Measurements from ENCODE around the gene AGRP. TPM values are rescaled to one million over a fixed set of nuclear protein-coding genes. Genes with fewer than 3 reads are reported as not detected.

Gene AGRP
- total RNA-seq, 1 donor from 2014 or later, result 8.5 TPM

DNA sequence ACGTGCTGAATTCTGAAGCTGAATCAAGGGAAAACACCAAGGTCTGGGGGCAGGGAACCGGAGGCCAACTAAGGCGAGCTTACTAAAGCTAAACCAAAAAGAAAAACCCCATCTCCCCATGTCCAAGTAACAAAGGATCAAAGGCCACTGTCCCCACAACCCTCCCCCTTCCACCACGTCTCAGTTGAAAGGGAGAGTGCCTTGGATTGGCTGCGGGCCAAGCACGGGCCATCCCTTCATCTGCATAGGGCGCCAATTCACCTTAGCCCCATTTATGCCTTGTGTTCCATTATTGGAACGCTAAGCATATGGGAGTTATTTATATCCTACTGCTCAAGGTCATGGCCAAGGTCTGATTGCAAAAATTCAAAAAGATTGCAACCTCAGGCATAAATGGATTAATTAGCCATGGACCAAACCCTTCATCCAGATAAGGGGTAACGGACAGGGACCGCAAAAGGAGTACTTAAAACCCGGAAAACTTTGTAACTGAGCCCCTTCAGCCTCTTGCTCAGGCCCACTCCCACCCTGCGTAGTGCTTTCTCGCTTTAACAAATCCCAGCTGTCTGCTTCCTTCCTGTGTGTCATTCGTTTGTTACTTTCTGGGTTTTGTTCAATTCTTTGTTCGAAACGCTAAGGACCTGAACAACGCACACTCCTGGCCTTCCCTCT, 1.6 kb downstream of the AGRP start:
- Histone ChIP-seq H3K4me3 (peak overlapping the region; percentile 80), H3K9me3 (no peaks in the 10 kb centered on the region), H3K27ac (peak overlapping the region; percentile 93), H3K27me3 (ENCODE audit: low read depth) (no peaks in the 10 kb centered on the region), H3K4me1 (peaks cover 50% of the 10 kb centered on the region), H3K36me3 (peaks cover 6% of the 10 kb centered on the region)
- peak; percentile 60 for DNase-seq
- intact Hi-C loops (cut with DNase I), result no loop called here
- ATAC-seq, result peak; percentile 0 to 1
- TF ChIP-seq, protein P1, sequence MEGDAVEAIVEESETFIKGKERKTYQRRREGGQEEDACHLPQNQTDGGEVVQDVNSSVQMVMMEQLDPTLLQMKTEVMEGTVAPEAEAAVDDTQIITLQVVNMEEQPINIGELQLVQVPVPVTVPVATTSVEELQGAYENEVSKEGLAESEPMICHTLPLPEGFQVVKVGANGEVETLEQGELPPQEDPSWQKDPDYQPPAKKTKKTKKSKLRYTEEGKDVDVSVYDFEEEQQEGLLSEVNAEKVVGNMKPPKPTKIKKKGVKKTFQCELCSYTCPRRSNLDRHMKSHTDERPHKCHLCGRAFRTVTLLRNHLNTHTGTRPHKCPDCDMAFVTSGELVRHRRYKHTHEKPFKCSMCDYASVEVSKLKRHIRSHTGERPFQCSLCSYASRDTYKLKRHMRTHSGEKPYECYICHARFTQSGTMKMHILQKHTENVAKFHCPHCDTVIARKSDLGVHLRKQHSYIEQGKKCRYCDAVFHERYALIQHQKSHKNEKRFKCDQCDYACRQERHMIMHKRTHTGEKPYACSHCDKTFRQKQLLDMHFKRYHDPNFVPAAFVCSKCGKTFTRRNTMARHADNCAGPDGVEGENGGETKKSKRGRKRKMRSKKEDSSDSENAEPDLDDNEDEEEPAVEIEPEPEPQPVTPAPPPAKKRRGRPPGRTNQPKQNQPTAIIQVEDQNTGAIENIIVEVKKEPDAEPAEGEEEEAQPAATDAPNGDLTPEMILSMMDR (IDR thresholded peaks at IDR 0.05), result no peak

DNA sequence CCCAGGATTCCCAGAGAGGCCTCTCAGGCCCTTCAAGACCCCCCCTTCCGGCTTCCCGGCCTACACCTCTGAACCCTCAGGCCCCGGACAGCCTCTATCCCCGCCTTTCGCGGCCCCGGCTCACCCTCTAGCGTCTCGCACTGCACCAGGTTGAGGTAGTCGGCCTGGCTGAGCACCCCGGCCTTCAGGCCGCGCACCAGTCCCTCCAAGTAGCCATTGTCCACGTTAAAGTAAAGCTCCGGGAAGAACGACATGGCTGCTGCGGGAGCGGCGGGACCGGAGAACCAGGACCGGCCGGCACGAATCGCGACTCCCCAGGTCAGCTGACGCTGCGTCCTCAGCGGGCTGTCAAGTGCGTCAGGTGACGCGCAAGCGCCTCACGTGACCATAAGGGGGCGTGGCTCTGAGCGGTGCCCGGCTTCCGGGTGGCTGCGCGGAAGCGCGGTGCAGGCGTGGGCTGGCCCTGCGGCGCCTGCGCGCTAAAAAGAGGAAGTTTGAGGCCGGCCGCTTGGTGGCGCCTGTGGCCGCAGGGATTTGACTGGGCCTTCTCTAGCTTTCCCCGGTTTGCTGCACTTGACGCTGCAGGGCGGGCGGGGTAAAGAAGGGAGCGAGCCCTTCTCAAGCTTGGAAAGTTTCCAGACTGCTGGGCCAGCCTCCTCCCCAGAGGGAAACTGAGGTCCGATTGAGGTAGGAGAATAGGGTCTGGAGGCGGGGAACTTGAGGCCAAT, 2.4 kb downstream of the AGRP start, which contains the start of gene ATP6V0D1:
Gene ATP6V0D1, minus strand, starts transcription at position 325 of the 728 bp plus-strand sequence. Its CDS starts 71 bp downstream, at position 254.
- intact Hi-C loops (cut with DNase I), result no loop called here
- Histone ChIP-seq H3K4me1 (peaks cover 57% of the 10 kb centered on the region), H3K4me3 (peak within 1 kb of the TSS; percentile 80)

DNA sequence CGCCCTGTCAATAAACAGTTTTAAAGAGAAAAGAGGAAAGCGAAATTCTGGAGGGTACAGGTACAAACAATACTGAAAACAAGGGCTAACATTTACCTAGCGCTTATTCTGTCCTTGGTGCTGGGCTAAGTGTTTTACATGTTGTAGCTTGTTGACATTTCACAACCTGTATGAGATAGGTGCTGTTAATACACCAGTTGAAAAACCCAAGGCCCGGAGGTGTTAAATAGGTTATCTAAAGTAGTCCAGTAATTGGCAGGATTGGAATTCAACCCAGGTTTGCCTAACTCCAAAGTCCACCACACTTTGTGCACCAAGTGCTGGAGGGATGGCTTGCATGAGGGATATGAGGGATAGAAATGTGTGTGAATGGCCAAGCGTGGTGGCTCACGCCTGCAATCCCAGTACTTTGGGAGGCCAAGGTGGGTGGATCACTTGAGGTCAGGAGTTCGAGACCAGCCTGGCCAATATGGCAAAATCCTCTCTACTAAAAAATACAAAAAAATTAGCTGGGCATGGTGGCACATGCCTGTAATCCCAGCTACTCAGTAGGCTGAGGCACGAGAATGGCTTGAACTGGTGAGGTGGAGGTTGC, 5.3 kb downstream of the AGRP start:
- DNase-seq (no peak), ATAC-seq (peak; percentile 10 to 51)
- H3K4me3 ChIP-seq, result no peak overlapping the region
- no peak overlapping the region for H3K27ac ChIP-seq
- TF ChIP-seq, protein P1 (IDR thresholded peaks at IDR 0.05), result no peak
- no peaks in the 10 kb centered on the region for H3K27me3 ChIP-seq (ENCODE audit: low read depth)
- peaks cover 80% of the 10 kb centered on the region for H3K4me1 ChIP-seq
- intact Hi-C loops (cut with DNase I), result no loop called here
- no peaks in the 10 kb centered on the region for H3K9me3 ChIP-seq
- peaks cover 6% of the 10 kb centered on the region for H3K36me3 ChIP-seq

More for the DNA sequence above, 2.4 kb downstream of the AGRP start, which contains the start of gene ATP6V0D1:
- Histone ChIP-seq H3K27ac (peak within 1 kb of the TSS; percentile 93), H3K9me3 (no peaks in the 10 kb centered on the region), H3K27me3 (ENCODE audit: low read depth) (no peaks in the 10 kb centered on the region), H3K36me3 (peaks cover 6% of the 10 kb centered on the region)
- TF ChIP-seq, protein P1 (IDR thresholded peaks at IDR 0.05), result peak; percentile 92
- DNase-seq (peak; percentile 99), ATAC-seq (peak; percentile 95 to 97)

DNA sequence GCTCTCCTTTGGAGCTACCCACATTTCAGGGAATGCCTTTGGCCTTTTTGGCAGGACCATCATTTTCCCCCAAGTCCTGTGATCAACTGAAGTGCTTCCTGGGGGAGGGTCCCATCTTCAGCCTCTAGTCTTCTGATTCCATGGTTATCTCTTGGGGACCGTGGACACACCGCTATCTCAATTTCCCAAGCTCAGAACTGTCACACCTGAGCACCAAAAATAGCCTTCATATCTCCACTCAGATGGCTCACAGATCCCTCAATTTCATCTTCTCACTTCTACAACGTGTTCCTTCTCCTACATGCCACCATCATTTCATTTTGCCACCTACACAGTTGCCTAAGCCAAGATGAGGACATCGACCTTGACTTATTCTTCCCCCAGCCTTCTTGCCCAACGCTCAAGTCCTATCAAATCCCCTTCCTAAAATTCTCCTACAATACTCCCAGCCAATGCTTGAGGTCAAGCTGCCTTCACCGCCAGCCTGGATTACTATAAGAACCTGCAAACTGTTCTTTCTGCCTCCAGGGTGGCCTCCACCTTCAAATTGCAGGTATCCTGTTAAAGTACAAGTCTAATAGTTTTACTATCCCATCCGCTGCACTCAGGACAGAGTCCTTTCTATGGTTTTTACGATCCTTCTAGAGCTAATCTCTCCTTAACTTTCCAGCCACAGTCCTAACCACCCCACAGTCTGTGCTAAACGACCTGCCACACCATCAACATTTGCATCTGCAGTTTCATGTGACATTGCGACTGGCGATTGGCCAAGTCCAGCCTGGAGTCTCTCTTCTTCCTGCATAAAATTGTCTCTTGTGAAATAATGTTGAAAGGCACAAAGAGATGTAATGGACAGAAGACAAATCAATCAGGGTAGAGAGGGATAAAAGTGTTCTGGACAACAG, 8.5 kb downstream of the AGRP start:
- no peaks in the 10 kb centered on the region for H3K9me3 ChIP-seq
- TF ChIP-seq, protein P1 (IDR thresholded peaks at IDR 0.05), result no peak
- intact Hi-C loops (cut with DNase I), result no loop called here
- no peaks in the 10 kb centered on the region for H3K27me3 ChIP-seq (ENCODE audit: low read depth)
- H3K4me3 ChIP-seq, result no peak overlapping the region
- H3K27ac ChIP-seq, result no peak overlapping the region
- ATAC-seq (no peak), DNase-seq (no peak)
- peaks cover 6% of the 10 kb centered on the region for H3K36me3 ChIP-seq
- H3K4me1 ChIP-seq, result peaks cover 93% of the 10 kb centered on the region
